Measurements from ENCODE around the gene APC. TPM values are rescaled to one million over a fixed set of nuclear protein-coding genes. Genes with fewer than 3 reads are reported as not detected.
A peak's percentile ranks its signal among the peaks of the same experiment; 100 is the strongest.

APC gene
- total RNA-seq, 2 experiments from 2014 or later: 18.7 to 19.0 TPM

DNA sequence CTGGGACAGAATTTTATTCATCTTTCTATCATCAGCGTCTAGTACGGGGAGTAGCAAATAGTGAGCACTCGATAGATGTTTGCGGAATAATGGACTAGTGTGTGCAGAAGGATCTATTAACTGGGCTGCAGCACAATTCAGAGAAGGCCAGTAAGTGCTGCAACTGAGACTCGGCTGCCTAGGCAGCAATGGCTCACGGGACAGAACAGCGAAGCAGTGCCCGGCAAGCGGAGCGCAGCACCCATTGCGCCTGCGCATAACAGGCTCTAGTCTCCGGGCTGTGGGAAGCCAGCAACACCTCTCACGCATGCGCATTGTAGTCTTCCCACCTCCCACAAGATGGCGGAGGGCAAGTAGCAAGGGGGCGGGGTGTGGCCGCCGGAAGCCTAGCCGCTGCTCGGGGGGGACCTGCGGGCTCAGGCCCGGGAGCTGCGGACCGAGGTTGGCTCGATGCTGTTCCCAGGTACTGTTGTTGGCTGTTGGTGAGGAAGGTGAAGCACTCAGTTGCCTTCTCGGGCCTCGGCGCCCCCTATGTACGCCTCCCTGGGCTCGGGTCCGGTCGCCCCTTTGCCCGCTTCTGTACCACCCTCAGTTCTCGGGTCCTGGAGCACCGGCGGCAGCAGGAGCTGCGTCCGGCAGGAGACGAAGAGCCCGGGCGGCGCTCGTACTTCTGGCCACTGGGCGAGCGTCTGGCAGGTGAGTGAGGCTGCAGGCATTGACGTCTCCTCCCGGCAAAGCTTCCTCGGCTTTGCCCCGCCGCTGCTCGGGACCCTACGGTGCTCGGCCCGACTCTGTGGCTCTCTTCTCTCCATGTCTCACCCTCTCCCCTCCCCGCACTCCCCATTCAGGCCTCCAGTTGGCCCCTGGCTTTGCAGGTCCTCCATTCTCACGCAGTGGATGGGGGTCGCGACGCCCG is 30.2 kb upstream of the APC start:
- Mint-ChIP-seq H3K36me3 (ENCODE audit: low read depth) (no peaks in the 10 kb centered on the region), H3K9me3 (no peaks in the 10 kb centered on the region), H3K27me3 (no peaks in the 10 kb centered on the region), H3K4me3 (peak overlapping the region; percentile 92), H3K27ac (peak overlapping the region; percentile 86), H3K4me1 (ENCODE audit: low read depth) (peaks cover 49% of the 10 kb centered on the region)
- DNase-seq (peak; percentile 97), ATAC-seq (peak; percentile 95)
- CTCF ChIA-PET: interaction anchor here (1.0 to 2.5 kb wide), 5 partner anchors 13 to 214 kb away, joined by 3 to 13 read pairs (median 4); no protein-coding TSS in a partner anchor
- TF ChIP-seq, protein P1, sequence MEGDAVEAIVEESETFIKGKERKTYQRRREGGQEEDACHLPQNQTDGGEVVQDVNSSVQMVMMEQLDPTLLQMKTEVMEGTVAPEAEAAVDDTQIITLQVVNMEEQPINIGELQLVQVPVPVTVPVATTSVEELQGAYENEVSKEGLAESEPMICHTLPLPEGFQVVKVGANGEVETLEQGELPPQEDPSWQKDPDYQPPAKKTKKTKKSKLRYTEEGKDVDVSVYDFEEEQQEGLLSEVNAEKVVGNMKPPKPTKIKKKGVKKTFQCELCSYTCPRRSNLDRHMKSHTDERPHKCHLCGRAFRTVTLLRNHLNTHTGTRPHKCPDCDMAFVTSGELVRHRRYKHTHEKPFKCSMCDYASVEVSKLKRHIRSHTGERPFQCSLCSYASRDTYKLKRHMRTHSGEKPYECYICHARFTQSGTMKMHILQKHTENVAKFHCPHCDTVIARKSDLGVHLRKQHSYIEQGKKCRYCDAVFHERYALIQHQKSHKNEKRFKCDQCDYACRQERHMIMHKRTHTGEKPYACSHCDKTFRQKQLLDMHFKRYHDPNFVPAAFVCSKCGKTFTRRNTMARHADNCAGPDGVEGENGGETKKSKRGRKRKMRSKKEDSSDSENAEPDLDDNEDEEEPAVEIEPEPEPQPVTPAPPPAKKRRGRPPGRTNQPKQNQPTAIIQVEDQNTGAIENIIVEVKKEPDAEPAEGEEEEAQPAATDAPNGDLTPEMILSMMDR (IDR thresholded peaks at IDR 0.05): no peak
- intact Hi-C loops (cut with micrococcal nuclease): loop anchor here (10.0 kb wide), 1 partner anchor 267 kb away; the partner anchor contains the start of gene DCP2
- POLR2A ChIA-PET: interaction anchor here (0.8 to 4.0 kb wide), 6 partner anchors 22 to 120 kb away, joined by 3 to 17 read pairs (median 4); partner anchors contain the start of gene APC

DNA sequence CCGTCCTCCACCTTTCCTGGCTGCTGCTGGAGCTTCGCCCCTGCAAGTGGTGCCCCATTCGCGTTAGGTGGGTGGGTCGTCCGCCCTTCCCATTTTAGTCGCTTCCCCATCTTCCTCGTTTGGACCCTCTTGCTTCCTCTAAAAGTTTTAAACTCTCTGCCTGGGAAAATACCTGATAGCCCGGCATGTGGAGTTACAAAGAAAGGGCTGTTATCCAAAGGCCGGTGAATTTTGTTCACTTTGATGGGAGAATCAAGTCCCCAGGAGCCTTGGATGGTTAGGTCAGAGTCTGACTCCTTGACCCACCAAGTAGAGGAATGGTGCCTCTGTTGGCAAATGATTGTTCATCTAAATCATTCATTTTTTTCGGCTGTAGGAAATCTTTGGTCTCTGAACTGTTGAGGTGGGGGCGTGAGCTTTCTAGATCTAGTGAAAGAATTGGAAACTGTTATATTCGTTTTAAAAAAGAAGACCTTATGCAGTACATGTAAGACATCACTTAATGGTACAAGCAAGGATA is 29.5 kb upstream of the APC start:
- POLR2A ChIA-PET: interaction anchor here (0.5 to 4.0 kb wide), 8 partner anchors 23 to 268 kb away, joined by 3 to 17 read pairs (median 3); partner anchors contain the start of genes APC and DCP2
- peak overlapping the region; percentile 86 for H3K27ac Mint-ChIP-seq

DNA sequence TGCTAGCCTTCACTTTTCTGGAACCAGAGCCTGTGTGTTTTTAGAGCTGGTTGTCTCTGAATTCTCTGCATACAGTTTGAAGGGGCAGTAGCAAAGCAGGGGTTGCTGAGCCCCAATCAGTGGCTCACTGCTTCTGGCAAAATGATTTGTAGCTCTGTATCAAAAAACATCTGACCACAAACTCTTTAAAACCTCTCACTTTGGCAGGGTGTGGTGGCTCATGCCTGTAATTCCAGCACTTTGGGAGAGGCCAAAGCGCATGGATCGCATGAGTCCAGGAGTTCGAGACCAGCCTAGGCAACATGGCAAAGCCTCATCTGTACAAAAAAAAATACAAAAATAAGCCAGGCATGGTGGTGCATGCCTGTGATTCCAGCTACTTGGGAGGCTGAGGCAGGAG is 28.3 kb upstream of the APC start:
- no peak overlapping the region for H3K27ac Mint-ChIP-seq
- no peaks in the 10 kb centered on the region for H3K27me3 Mint-ChIP-seq
- TF ChIP-seq, protein P1 (IDR thresholded peaks at IDR 0.05): no peak
- ChIA-PET CTCF (interaction anchor here (0.7 to 2.5 kb wide), 5 partner anchors 11 to 139 kb away, joined by 3 to 13 read pairs (median 4); no protein-coding TSS in a partner anchor), POLR2A (interaction anchor here (0.6 to 4.0 kb wide), 3 partner anchors 15 to 39 kb away, joined by 3 to 17 read pairs (median 3); partner anchors contain the start of gene APC)
- H3K4me3 Mint-ChIP-seq: peak overlapping the region; percentile 92
- intact Hi-C loops (cut with micrococcal nuclease): loop anchor here (10.0 kb wide), 1 partner anchor 265 kb away; the partner anchor contains the start of gene DCP2
- no peaks in the 10 kb centered on the region for H3K9me3 Mint-ChIP-seq
- peaks cover 56% of the 10 kb centered on the region for H3K4me1 Mint-ChIP-seq (ENCODE audit: low read depth)
- DNase-seq (no peak), ATAC-seq (no peak)
- H3K36me3 Mint-ChIP-seq (ENCODE audit: low read depth): no peaks in the 10 kb centered on the region

More for the DNA sequence above, 29.5 kb upstream of the APC start:
- Mint-ChIP-seq H3K27me3 (no peaks in the 10 kb centered on the region), H3K4me3 (peak overlapping the region; percentile 92), H3K36me3 (ENCODE audit: low read depth) (no peaks in the 10 kb centered on the region), H3K4me1 (ENCODE audit: low read depth) (peaks cover 52% of the 10 kb centered on the region), H3K9me3 (no peaks in the 10 kb centered on the region)
- intact Hi-C loops (cut with micrococcal nuclease): loop anchor here (10.0 kb wide), 1 partner anchor 267 kb away; the partner anchor contains the start of gene DCP2
- DNase-seq: no peak
- TF ChIP-seq, protein P1 (IDR thresholded peaks at IDR 0.05): no peak
- ATAC-seq: no peak
- CTCF ChIA-PET: interaction anchor here (1.0 to 2.5 kb wide), 6 partner anchors 12 to 213 kb away, joined by 3 to 13 read pairs (median 4); no protein-coding TSS in a partner anchor

DNA sequence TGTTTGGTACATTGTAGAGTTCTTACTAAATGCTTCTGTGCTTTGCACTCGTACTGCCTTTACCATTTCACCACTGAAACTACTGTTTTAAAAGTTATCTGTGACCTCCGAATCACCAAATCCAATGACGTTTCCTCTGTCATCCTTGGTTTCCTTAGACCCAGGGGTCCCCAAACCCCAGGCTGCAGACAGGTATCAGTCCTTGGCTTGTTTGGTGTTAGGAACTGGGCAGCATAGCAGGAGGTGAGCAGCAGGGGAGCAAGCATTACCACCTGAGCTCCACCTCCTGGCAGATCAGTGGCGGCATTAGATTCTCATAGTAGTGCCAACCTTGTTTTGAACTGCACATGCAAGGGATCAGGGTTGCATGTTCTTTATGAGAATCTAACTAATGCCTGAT is 26.8 kb upstream of the APC start:
- intact Hi-C loops (cut with micrococcal nuclease): no loop called here
- ATAC-seq (no peak), DNase-seq (no peak)
- TF ChIP-seq, protein P1 (IDR thresholded peaks at IDR 0.05): no peak
- peaks cover 63% of the 10 kb centered on the region for H3K4me1 Mint-ChIP-seq (ENCODE audit: low read depth)
- H3K4me3 Mint-ChIP-seq: no peak overlapping the region
- POLR2A ChIA-PET: interaction anchor here (1.2 kb wide), 1 partner anchor 9 kb away, joined by 3 read pairs; no protein-coding TSS in a partner anchor
- no peak overlapping the region for H3K27ac Mint-ChIP-seq
- no peaks in the 10 kb centered on the region for H3K9me3 Mint-ChIP-seq
- no peaks in the 10 kb centered on the region for H3K27me3 Mint-ChIP-seq
- CTCF ChIA-PET: interaction anchor here (0.7 to 1.6 kb wide), 3 partner anchors 19 to 137 kb away, joined by 3 to 4 read pairs (median 3); no protein-coding TSS in a partner anchor
- H3K36me3 Mint-ChIP-seq (ENCODE audit: low read depth): no peaks in the 10 kb centered on the region

All from activated CD8-positive, alpha-beta T cell treated with anti-CD3 and anti-CD28 coated beads for 36 hours (primary cell).